Spinal cord (tissue), 10 donors: ENCODE data around the gene RBSN. TPM values are rescaled to one million over a fixed set of nuclear protein-coding genes. Genes with fewer than 3 reads are reported as not detected.

ENCODE experiments used
- DNase-seq, 6 donors: peaks; one replicate each; pipeline versions ENCODE4 v3.0.0 to v3.0.0-alpha.2; 2013 to 2015; ENCODE audit warnings: low spot score in 6 of 6, low read depth in 4 of 6
- H3K27ac ChIP-seq: one replicate; pipeline ENCODE4 v1.5.1; 2013; ENCODE audit warnings: low read depth, low read length, control low read depth
- H3K27me3 ChIP-seq: one replicate; pipeline ENCODE4 v1.6.1; 2013; ENCODE audit warnings: low read length; ENCODE audit not compliant: control insufficient read depth, insufficient read depth
- H3K36me3 ChIP-seq: one replicate; pipeline ENCODE4 v1.6.1; 2013; ENCODE audit warnings: low read length; ENCODE audit not compliant: control insufficient read depth, insufficient read depth
- H3K4me1 ChIP-seq: one replicate; pipeline ENCODE4 v1.6.1; 2013; ENCODE audit warnings: low read length; ENCODE audit not compliant: control insufficient read depth, insufficient read depth
- H3K4me3 ChIP-seq: one replicate; pipeline ENCODE4 v1.5.1; 2013; ENCODE audit warnings: low read depth, low read length, control low read depth
- H3K9me3 ChIP-seq: one replicate; pipeline ENCODE4 v1.6.1; 2013; ENCODE audit warnings: low read length; ENCODE audit not compliant: control insufficient read depth, insufficient read depth
- WGBS: methylation state at CpG from one replicate; pipeline ENCODE4 v1.1.5; 2013; ENCODE audit warnings: missing lambda C conversion rate; ENCODE audit not compliant: insufficient coverage; 5-methylcytosine and 5-hydroxymethylcytosine counted together
- polyA plus RNA-seq, 2 donors: library from polyadenylated mRNA; unstranded; fragments of 120-200 nt; gene quantifications; one replicate each; pipeline ENCODE4 v1.2.1, GENCODE V29; 2013; ENCODE audit not compliant: insufficient read length in 2 of 2
- total RNA-seq, 2 donors: library from RNA; depleted of rRNA in 1 of 2; stranded (reverse); fragments of 120-200 nt in 1 of 2; fragments of >200 nt in 1 of 2; gene quantifications; one replicate each; pipeline versions ENCODE4 v1.2.3 to v1.2.4, GENCODE V29; 2013 to 2014
- donor health status: healthy.

Gene RBSN
- total and polyA plus RNA-seq, 4 donors, result 40.4 to 51.6 (median 46.1) TPM

DNA sequence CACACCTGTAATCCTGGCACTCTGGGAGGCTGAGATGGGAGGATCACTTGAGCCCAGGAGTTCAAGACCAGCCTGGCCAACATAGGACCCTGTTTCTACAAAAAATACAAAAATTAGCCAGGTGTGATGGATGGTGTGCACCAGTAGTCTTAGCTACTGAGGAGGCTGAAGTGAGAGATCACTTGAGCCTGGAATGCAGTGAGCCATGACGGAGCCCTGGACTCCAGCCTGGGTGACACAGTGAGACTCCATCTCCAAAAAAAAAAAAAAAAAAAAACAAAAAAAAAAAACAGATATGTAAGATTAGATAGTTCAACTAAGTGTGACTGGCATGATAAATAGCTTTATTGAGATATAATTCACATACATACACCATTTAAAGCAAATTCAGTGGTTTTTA, 9.7 kb downstream of the RBSN start:
- no peak for DNase-seq
- H3K27me3 ChIP-seq, result no peaks in the 10 kb centered on the region
- no peak overlapping the region for H3K27ac ChIP-seq
- H3K4me1 ChIP-seq, result no peaks in the 10 kb centered on the region
- peaks cover 57% of the 10 kb centered on the region for H3K36me3 ChIP-seq
- no peak overlapping the region for H3K4me3 ChIP-seq
- H3K9me3 ChIP-seq, result no peaks in the 10 kb centered on the region
- WGBS, result no CpG with 5 or more reads among the region's 1 CpG

- Histone ChIP-seq H3K4me1 (no peaks in the 10 kb centered on the region), H3K27ac (no peak overlapping the region), H3K36me3 (peaks cover 68% of the 10 kb centered on the region), H3K27me3 (no peaks in the 10 kb centered on the region), H3K4me3 (no peak overlapping the region), H3K9me3 (no peaks in the 10 kb centered on the region)
- no peak for DNase-seq
- no CpG with 5 or more reads among the region's 2 CpGs for whole genome bisulfite sequencing
Observed at GRCh38 chr3:15086699-15087098, 12.2 kb downstream of the RBSN start.

GRCh38 chr3:15086263-15086662, 12.7 kb downstream of the RBSN start:
- H3K36me3 ChIP-seq, result peaks cover 72% of the 10 kb centered on the region
- H3K27ac ChIP-seq, result no peak overlapping the region
- no peaks in the 10 kb centered on the region for H3K4me1 ChIP-seq
- no peaks in the 10 kb centered on the region for H3K9me3 ChIP-seq
- DNase-seq, result no peak
- H3K4me3 ChIP-seq, result no peak overlapping the region
- no peaks in the 10 kb centered on the region for H3K27me3 ChIP-seq
- WGBS, result no CpG with 5 or more reads among the region's 2 CpGs

DNA sequence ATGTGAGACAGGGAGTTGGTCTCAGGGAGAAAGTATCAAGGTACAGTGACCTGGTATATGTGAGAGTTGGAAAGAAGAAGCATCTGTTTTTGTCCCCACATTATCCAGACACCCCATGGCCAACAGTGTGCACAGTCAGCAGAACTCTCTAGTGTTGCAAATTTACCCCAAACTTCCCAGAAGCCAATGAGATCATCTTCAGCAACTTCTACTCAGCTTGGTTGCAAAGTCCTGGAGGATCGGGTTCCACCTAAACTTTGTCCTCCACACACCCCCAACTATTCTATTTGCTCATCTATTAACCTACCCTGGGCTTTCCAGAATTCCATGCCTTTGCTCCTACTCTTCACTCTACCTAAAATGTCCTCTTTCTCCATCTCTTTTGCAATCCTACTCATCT, 15.7 kb downstream of the RBSN start:
- 95% methylated on average over 1 of the region's 1 CpG for WGBS
- Histone ChIP-seq H3K27ac (no peak overlapping the region), H3K36me3 (peaks cover 69% of the 10 kb centered on the region), H3K9me3 (no peaks in the 10 kb centered on the region), H3K4me1 (no peaks in the 10 kb centered on the region), H3K27me3 (no peaks in the 10 kb centered on the region), H3K4me3 (no peak overlapping the region)
- DNase-seq, result no peak

DNA sequence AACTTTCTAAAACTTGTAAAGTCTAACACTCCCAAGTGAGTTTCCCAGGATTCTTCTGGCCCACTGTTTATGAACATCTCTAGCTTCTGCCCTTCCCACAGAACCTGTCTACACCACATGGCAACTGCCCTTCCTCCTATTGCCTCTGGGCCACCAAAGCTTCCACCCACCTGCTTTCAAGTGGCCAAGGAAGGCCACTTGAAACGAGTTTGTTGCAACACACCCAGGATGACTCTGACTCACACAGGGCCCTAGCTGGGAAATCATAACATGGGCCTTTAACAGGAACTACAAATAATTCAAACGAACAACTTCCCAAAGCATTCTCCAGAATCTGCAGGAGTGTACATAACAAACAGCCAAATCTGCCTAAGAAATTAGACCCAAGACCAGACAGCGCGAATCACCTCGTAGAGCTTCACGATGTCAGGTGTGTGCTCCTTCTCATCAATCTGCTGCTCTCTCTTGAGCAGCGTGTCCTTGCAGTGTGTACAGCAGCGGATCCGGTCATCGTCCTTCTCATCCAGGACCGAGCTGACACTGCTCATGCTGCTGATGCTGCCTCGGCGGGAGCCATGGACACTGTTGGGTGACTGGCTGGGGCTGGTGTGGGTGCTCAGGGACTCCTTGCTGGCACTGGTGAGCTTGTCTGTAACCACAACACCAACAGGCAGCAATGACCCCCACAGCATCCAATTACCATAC, 16.8 kb downstream of the RBSN start:
- no peaks in the 10 kb centered on the region for H3K9me3 ChIP-seq
- H3K4me1 ChIP-seq, result no peaks in the 10 kb centered on the region
- DNase-seq, result no peak
- WGBS, result 96% methylated on average over 10 of the region's 13 CpGs
- peaks cover 74% of the 10 kb centered on the region for H3K36me3 ChIP-seq
- no peak overlapping the region for H3K4me3 ChIP-seq
- no peak overlapping the region for H3K27ac ChIP-seq
- no peaks in the 10 kb centered on the region for H3K27me3 ChIP-seq

GRCh38 chr3:15079091-15079490, 19.9 kb downstream of the RBSN start:
- DNase-seq, result no peak
- peaks cover 73% of the 10 kb centered on the region for H3K36me3 ChIP-seq
- no peaks in the 10 kb centered on the region for H3K9me3 ChIP-seq
- no peaks in the 10 kb centered on the region for H3K4me1 ChIP-seq
- no peaks in the 10 kb centered on the region for H3K27me3 ChIP-seq
- H3K27ac ChIP-seq, result no peak overlapping the region
- no peak overlapping the region for H3K4me3 ChIP-seq
- WGBS, result 100% methylated on average over 1 of the region's 3 CpGs

DNA sequence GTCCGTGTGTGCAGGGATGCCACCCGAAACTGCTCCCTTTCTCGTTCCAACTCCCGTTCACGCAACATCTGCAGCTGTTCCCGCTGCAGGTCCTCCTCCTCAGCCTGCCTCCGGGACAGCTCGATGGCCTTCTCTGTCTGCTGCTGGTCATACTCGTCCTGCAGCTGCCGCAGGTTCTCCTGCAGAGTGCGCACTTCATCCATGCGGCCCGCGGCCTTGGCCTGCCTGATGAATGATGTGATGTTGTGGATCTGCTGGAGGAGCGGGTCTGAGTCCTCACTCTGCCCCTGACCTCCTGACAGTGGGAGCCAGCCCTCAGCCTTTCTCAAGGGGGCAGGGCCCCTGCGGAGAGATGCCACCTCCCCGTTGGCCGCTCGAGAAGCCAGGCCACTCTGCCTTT, 24.4 kb downstream of the RBSN start:
- WGBS, result 93% methylated on average over 19 of the region's 19 CpGs
- DNase-seq, result no peak
- no peaks in the 10 kb centered on the region for H3K9me3 ChIP-seq
- H3K4me1 ChIP-seq, result no peaks in the 10 kb centered on the region
- no peaks in the 10 kb centered on the region for H3K27me3 ChIP-seq
- H3K4me3 ChIP-seq, result no peak overlapping the region
- H3K36me3 ChIP-seq, result peaks cover 47% of the 10 kb centered on the region
- H3K27ac ChIP-seq, result no peak overlapping the region

GRCh38 chr3:15071699-15072098, 27.2 kb downstream of the RBSN start:
- H3K9me3 ChIP-seq, result no peaks in the 10 kb centered on the region
- no peak for DNase-seq
- H3K27me3 ChIP-seq, result no peaks in the 10 kb centered on the region
- H3K27ac ChIP-seq, result no peak overlapping the region
- no peak overlapping the region for H3K4me3 ChIP-seq
- H3K36me3 ChIP-seq, result peaks cover 35% of the 10 kb centered on the region
- no peaks in the 10 kb centered on the region for H3K4me1 ChIP-seq
- 71% methylated on average over 1 of the region's 2 CpGs for WGBS

GRCh38 chr3:15069441-15069840, 29.5 kb downstream of the RBSN start:
- peaks cover 3% of the 10 kb centered on the region for H3K4me1 ChIP-seq
- WGBS, result 75% methylated on average over 1 of the region's 1 CpG
- no peaks in the 10 kb centered on the region for H3K9me3 ChIP-seq
- DNase-seq, result no peak
- no peak overlapping the region for H3K27ac ChIP-seq
- H3K36me3 ChIP-seq, result peaks cover 23% of the 10 kb centered on the region
- no peak overlapping the region for H3K4me3 ChIP-seq
- no peaks in the 10 kb centered on the region for H3K27me3 ChIP-seq

DNA sequence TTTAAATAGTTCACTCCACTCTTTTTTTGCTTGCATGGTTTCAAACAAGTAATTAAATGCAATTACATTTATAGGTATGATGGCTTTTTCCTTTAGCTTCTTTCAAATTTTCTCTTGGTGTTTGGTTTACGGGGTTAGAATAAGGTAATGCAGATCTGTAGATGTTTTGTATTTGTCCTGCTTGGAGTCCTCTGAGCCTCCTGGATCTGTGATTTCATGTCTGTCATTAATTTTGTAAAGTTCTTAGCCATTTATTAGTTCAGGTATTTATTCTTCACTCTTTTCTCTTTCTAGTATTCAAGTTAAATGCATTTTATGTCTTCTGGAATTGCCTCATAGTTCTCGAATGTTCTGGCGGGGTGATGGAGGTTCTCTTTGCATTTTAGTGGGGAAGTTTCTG, 32.5 kb downstream of the RBSN start:
- H3K27me3 ChIP-seq, result no peaks in the 10 kb centered on the region
- H3K27ac ChIP-seq, result no peak overlapping the region
- H3K4me3 ChIP-seq, result no peak overlapping the region
- peaks cover 8% of the 10 kb centered on the region for H3K36me3 ChIP-seq
- H3K9me3 ChIP-seq, result no peaks in the 10 kb centered on the region
- no CpG with 5 or more reads among the region's 3 CpGs for WGBS
- DNase-seq, result no peak
- H3K4me1 ChIP-seq, result peaks cover 17% of the 10 kb centered on the region
